C4-2B (cell line): ENCODE data around the gene CSH2.
"Not testable (repeated sequence)": the region's sequence is repeated elsewhere in the genome, so short reads cannot be mapped to it uniquely, and the experiment has no call there.

Experiments used
- H3K27ac ChIP-seq: fragments of 450-650 bp; 2 replicates; pipeline ENCODE4 v1.5.1; 2017
- ZFX ChIP-seq: fragments of 450-650 bp; IDR thresholded peaks from 2 replicates; pipeline ENCODE4 v1.6.1; 2017
- TF ChIP-seq, protein P1 (sequence below): fragments of 450-650 bp; conservative IDR thresholded peaks from 2 replicates; pipeline ENCODE4 v1.5.1; 2017; ENCODE audit warnings: mild to moderate bottlenecking

The CSH2 gene

GRCh38 chr17:63873577-63873976 lies at the start of gene CSH2:
Gene CSH2 (minus strand): TSS chr17:63873677. CDS start chr17:63873614, 63 bp downstream.
- H3K27ac ChIP-seq: not testable (repeated sequence)

DNA sequence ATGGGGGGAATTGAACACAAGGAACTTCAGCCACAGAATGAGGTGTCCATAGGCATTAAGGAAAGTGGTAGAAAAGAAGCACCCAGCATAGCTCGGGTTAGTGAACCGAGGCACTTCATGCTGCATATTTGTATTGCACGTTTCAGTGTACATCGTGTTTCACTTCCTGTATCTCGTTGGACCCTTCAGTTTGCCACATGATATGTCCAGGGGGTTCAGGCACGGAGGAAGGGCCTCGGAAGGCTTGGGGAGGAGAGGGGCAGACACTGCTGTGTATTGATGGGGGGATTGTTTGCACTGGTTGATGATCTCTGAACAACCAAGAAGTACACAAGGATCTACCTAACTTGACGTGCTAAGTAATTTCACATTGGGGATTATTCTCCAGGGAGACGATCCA lies 48.9 kb upstream of the CSH2 start:
- not testable (repeated sequence) for H3K27ac ChIP-seq

DNA sequence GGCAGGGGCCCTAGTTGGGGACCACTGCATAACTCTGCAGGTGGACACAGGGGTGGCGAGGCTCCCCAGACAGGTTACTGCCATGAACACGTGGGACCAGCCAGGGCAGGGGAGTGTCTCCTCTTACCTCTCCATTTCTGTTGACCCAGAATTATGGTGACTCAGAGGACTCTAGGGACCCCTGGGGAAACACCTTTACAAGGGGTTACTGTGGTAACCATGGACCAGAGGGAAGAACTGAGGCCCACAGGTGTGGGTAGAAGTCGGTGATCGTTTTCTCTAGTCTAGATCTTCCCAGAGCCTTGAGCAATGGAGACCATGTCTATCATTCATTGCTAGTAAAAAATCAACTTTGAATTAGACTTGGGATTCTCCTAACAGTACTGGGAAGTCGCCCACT lies 47.3 kb upstream of the CSH2 start:
- H3K27ac ChIP-seq: not testable (repeated sequence)

DNA sequence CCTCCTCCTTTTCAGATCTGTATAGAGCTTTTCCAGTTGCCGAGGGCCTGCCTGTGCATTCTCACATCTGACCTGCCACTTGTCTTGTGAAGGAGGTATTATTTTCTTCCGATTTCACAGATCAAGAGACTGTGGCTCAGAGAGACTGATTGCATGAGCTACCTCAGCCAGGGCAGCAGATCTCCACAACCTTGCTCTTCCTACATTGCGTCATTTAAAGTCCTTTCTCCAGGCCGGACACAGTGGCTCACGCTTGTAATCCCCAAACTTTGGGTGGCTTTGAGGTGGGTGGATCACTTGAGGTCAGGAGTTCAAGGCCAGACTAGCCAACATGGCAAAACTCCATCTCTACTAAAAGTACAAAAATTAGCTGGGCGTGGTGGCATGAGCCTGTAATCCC lies 46.6 kb upstream of the CSH2 start:
- H3K27ac ChIP-seq: not testable (repeated sequence)

DNA sequence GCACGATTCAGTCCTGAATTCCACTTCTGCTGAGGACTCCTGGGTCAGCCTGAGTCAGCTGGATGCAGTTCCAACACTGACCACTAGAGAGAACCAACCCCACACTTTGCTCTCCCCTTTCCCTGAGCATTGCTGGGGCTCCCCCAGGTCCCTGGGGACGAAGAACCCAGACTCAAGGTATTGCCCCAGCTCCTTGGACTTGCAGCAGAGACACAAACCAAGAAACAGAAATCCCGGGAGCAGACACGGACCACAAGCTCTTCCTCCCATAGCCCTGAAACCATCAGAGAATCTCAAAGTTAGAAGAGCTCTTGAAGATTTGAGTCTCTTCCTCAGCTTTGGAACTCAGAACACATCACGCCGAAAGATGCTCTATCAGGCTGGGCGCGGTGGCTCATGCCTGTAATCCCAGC lies 45.8 kb upstream of the CSH2 start:
- H3K27ac ChIP-seq: no peak overlapping the region
- TF ChIP-seq ZFX: no peak
- TF ChIP-seq, protein P1, sequence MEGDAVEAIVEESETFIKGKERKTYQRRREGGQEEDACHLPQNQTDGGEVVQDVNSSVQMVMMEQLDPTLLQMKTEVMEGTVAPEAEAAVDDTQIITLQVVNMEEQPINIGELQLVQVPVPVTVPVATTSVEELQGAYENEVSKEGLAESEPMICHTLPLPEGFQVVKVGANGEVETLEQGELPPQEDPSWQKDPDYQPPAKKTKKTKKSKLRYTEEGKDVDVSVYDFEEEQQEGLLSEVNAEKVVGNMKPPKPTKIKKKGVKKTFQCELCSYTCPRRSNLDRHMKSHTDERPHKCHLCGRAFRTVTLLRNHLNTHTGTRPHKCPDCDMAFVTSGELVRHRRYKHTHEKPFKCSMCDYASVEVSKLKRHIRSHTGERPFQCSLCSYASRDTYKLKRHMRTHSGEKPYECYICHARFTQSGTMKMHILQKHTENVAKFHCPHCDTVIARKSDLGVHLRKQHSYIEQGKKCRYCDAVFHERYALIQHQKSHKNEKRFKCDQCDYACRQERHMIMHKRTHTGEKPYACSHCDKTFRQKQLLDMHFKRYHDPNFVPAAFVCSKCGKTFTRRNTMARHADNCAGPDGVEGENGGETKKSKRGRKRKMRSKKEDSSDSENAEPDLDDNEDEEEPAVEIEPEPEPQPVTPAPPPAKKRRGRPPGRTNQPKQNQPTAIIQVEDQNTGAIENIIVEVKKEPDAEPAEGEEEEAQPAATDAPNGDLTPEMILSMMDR: peak; percentile 92

DNA sequence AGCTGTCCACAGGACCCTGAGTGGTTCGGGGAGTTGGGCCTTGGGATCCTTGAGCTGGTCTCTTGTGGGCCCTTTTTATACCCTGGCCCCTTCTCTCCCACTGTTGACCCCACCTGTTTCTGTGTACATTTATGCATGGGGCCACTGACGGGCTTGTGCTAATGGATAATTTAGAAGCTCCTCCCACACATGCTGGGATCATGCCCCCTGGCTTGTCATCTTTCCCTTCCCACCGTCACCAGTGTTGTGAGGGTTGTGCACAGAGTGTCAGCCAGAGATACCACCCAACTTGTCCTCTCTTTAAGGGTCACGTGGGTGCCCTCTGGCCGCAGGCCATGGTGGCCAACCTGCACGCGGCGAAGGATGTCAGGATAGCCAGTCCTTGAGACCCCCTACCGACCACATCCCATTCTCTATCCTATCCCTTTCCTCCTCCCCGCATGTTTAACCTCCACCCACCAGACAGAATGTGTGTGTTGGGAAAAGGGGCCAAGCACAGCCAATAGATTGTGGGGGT lies 45.4 kb upstream of the CSH2 start, which contains the start of gene GH1:
GH1 (minus strand) TSS at position 51 of the 517 bp plus-strand sequence. CDS start 63 bp downstream, outside the sequence.
- H3K27ac ChIP-seq: not testable (repeated sequence)

DNA sequence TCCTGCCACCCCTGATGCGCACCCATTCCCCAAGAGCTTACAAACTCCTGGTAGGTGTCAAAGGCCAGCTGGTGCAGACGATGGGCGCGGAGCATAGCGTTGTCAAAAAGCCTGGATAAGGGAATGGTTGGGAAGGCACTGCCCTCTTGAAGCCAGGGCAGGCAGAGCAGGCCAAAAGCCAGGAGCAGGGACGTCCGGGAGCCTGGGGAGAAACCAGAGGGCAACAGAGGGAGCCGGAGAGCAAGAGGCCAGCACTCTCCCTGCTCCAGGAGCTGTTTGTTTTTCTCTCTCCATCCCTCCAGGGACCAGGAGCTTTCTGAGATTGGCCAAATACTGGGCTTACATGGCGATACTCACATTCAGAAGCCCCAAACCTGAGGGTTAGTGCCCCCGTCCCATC lies 44.8 kb upstream of the CSH2 start:
- TF ChIP-seq, protein P1: no peak
- TF ChIP-seq ZFX: no peak
- no peak overlapping the region for H3K27ac ChIP-seq

DNA sequence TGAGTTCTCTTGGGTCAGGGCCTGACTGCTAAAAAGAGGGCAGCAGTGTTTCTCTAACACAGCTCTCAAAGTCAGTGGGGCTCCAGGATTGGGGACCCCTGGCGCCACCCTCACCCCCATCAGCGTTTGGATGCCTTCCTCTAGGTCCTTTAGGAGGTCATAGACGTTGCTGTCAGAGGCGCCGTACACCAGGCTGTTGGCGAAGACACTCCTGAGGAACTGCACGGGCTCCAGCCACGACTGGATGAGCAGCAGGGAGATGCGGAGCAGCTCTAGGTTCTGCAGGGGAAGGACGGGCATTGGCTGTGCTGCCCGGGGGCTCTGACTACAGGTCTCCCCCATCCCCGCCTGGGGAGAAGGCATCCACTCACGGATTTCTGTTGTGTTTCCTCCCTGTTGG lies 44.2 kb upstream of the CSH2 start:
- TF ChIP-seq, protein P1: no peak
- no peak for TF ChIP-seq ZFX
- no peak overlapping the region for H3K27ac ChIP-seq

DNA sequence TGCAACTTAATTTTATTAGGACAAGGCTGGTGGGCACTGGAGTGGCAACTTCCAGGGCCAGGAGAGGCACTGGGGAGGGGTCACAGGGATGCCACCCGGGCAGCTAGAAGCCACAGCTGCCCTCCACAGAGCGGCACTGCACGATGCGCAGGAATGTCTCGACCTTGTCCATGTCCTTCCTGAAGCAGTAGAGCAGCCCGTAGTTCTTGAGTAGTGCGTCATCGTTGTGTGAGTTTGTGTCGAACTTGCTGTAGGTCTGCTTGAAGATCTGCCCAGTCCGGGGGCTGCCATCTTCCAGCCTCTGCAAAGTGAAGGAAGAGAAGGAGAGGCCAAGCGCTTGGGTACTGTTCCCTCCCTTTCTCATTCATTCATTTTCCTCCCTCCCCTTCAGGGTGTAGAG lies 43.7 kb upstream of the CSH2 start:
- not testable (repeated sequence) for H3K27ac ChIP-seq

DNA sequence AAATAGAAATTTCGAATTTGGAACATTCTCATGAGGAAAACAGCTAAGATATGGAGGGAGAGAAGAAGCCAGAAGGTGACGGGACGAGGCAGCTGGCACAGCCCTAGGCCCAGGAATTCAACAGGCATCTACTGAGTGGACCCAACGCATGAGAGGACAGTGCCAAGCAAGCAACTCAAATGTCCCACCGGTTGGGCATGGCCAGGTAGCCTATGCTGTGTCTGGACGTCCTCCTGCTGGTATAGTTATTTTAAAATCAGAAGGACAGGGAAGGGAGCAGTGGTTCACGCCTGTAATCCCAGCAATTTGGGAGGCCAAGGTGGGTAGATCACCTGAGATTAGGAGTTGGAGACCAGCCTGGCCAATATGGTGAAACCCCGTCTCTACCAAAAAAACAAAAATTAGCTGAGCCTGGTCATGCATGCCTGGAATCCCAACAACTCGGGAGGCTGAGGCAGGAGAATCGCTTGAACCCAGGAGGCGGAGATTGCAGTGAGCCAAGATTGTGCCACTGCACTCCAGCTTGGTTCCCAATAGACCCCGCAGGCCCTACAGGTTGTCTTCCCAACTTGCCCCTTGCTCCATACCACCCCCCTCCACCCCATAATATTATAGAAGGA lies 43.2 kb upstream of the CSH2 start:
- no peak overlapping the region for H3K27ac ChIP-seq
- TF ChIP-seq, protein P1: no peak
- no peak for TF ChIP-seq ZFX

DNA sequence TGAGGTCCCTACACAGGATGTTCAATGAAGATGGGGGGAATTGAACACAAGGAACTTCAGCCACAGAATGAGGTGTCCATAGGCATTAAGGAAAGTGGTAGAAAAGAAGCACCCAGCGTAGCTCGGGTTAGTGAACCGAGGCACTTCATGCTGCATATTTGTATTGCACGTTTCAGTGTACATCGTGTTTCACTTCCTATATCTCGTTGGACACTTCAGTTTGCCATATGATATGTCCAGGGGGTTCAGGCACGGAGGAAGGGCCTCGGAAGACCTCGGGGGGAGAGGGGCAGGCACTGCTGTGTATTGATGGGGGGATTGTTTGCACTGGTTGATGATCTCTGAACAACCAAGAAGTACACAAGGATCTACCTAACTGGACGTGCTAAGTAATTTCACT lies 42.3 kb upstream of the CSH2 start:
- H3K27ac ChIP-seq: not testable (repeated sequence)
